ENCODE measurements around the gene ZHX3.
"Not testable (repeated sequence)": the region's sequence is repeated elsewhere in the genome, so short reads cannot be mapped to it uniquely, and the experiment has no call there.

- TF ChIP-seq, protein P1, sequence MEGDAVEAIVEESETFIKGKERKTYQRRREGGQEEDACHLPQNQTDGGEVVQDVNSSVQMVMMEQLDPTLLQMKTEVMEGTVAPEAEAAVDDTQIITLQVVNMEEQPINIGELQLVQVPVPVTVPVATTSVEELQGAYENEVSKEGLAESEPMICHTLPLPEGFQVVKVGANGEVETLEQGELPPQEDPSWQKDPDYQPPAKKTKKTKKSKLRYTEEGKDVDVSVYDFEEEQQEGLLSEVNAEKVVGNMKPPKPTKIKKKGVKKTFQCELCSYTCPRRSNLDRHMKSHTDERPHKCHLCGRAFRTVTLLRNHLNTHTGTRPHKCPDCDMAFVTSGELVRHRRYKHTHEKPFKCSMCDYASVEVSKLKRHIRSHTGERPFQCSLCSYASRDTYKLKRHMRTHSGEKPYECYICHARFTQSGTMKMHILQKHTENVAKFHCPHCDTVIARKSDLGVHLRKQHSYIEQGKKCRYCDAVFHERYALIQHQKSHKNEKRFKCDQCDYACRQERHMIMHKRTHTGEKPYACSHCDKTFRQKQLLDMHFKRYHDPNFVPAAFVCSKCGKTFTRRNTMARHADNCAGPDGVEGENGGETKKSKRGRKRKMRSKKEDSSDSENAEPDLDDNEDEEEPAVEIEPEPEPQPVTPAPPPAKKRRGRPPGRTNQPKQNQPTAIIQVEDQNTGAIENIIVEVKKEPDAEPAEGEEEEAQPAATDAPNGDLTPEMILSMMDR (IDR thresholded peaks at IDR 0.05): not testable (repeated sequence)
- not testable (repeated sequence) for TF ChIP-seq EP300 (IDR thresholded peaks at IDR 0.05)
Measured at GRCh38 chr20:41237233-41237632, 80.3 kb downstream of the ZHX3 start.

All from suprapubic skin (tissue), 3 donors.